ENCODE results near the gene SRGAP3. TPM values are rescaled to one million over a fixed set of nuclear protein-coding genes. Genes with fewer than 3 reads are reported as not detected.

SRGAP3 gene
- total and polyA plus RNA-seq, 7 donors, result 0.69 to 7.7 (median 5.8) TPM

GRCh38 chr3:9276761-9277370 lies 27.4 kb upstream of the SRGAP3 start:
- WGBS, 2 donors, result 89 to 92% methylated on average over 6 of the region's 6 CpGs
- H3K4me1 ChIP-seq, result peaks cover 0 to 5% (median 0%) of the 10 kb centered on the region in 4 donors
- TF ChIP-seq POLR2AphosphoS5 (IDR thresholded peaks at IDR 0.05), result no peak
- TF ChIP-seq, protein P1, sequence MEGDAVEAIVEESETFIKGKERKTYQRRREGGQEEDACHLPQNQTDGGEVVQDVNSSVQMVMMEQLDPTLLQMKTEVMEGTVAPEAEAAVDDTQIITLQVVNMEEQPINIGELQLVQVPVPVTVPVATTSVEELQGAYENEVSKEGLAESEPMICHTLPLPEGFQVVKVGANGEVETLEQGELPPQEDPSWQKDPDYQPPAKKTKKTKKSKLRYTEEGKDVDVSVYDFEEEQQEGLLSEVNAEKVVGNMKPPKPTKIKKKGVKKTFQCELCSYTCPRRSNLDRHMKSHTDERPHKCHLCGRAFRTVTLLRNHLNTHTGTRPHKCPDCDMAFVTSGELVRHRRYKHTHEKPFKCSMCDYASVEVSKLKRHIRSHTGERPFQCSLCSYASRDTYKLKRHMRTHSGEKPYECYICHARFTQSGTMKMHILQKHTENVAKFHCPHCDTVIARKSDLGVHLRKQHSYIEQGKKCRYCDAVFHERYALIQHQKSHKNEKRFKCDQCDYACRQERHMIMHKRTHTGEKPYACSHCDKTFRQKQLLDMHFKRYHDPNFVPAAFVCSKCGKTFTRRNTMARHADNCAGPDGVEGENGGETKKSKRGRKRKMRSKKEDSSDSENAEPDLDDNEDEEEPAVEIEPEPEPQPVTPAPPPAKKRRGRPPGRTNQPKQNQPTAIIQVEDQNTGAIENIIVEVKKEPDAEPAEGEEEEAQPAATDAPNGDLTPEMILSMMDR (IDR thresholded peaks at IDR 0.05), result no peak
- TF ChIP-seq EP300 (IDR thresholded peaks at IDR 0.05), result no peak
- intact Hi-C loops (cut with DNase I), result no loop called here
- H3K36me3 ChIP-seq, result no peaks in the 10 kb centered on the region
- DNase-seq, result no peak
- no peak overlapping the region for H3K4me3 ChIP-seq
- no peak overlapping the region for H3K27ac ChIP-seq
- H3K27me3 ChIP-seq, result no peaks in the 10 kb centered on the region
- no peaks in the 10 kb centered on the region for H3K9me3 ChIP-seq

GRCh38 chr3:9271903-9272302 lies 22.5 kb upstream of the SRGAP3 start:
- no peaks in the 10 kb centered on the region for H3K36me3 ChIP-seq
- TF ChIP-seq EP300 (IDR thresholded peaks at IDR 0.05) (no peak), POLR2A (IDR thresholded peaks at IDR 0.05) (no peak), POLR2AphosphoS5 (IDR thresholded peaks at IDR 0.05) (no peak)
- TF ChIP-seq, protein P1 (IDR thresholded peaks at IDR 0.05), result no peak
- intact Hi-C loops (cut with DNase I), result no loop called here
- WGBS, 2 donors, result 66 to 80% methylated on average over 6 of the region's 6 CpGs
- no peaks in the 10 kb centered on the region for H3K4me1 ChIP-seq
- no peaks in the 10 kb centered on the region for H3K27me3 ChIP-seq
- DNase-seq, result no peak
- no peaks in the 10 kb centered on the region for H3K9me3 ChIP-seq
- no peak overlapping the region for H3K27ac ChIP-seq
- H3K4me3 ChIP-seq, result no peak overlapping the region

DNA sequence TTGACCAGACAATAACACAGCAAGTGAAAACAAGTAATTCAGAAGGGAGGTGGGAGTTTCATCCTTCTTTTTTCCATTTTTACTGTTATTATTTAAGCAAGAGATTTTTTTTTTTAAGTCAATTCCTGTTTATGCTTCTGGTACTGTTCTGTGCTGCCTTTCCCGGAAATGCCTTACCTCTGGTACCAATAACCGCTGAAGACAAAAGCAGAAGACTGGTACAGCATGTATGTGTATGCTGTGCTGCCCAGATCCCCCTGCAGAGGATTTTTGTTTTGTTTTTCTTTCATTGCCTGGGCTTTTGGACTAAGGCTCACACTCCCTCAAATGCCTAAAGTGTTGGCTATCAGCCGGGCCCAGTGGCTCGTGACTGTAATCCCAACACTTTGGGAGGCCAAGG lies 21.3 kb upstream of the SRGAP3 start:
- Histone ChIP-seq H3K27me3 (no peaks in the 10 kb centered on the region), H3K27ac (no peak overlapping the region), H3K9me3 (no peaks in the 10 kb centered on the region), H3K4me3 (no peak overlapping the region), H3K4me1 (no peaks in the 10 kb centered on the region), H3K36me3 (no peaks in the 10 kb centered on the region)
- no peak for DNase-seq
- intact Hi-C loops (cut with DNase I), result no loop called here
- TF ChIP-seq, protein P1 (IDR thresholded peaks at IDR 0.05), result no peak
- no peak for TF ChIP-seq POLR2AphosphoS5 (IDR thresholded peaks at IDR 0.05)
- no peak for TF ChIP-seq EP300 (IDR thresholded peaks at IDR 0.05)
- TF ChIP-seq POLR2A (IDR thresholded peaks at IDR 0.05), result no peak
- 90% methylated on average over 4 of the region's 4 CpGs for whole genome bisulfite sequencing, 2 donors

DNA sequence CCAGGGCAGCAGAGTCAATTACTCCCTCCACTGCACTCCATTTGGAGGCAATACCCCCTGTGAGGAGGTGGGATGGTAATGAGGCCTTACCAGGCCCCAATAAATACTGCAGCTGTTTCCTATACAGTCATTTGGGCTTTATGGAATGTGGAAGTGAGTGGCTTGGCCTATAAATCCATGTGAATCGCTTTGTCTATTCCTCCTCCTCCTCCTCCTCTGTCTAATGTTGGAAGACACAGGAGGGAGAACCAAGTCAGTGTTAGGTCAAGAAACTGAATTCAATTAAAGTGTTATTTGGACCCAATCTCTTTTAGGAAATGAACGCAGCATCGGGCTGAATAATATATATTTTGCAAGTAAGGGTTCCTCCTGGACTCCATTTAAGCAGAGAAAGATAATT lies 17.3 kb upstream of the SRGAP3 start:
- no peak overlapping the region for H3K27ac ChIP-seq
- H3K9me3 ChIP-seq, result no peaks in the 10 kb centered on the region
- TF ChIP-seq, protein P1 (IDR thresholded peaks at IDR 0.05), result no peak
- H3K27me3 ChIP-seq, result no peaks in the 10 kb centered on the region
- 91 to 98% methylated on average over 3 of the region's 3 CpGs for WGBS, 2 donors
- DNase-seq, result no peak
- intact Hi-C loops (cut with DNase I), result no loop called here
- H3K36me3 ChIP-seq, result no peaks in the 10 kb centered on the region
- no peak overlapping the region for H3K4me3 ChIP-seq
- H3K4me1 ChIP-seq, result no peaks in the 10 kb centered on the region

GRCh38 chr3:9260305-9260704 lies 10.9 kb upstream of the SRGAP3 start:
- peaks cover 0 to 3% (median 0%) of the 10 kb centered on the region in 4 donors for H3K9me3 ChIP-seq
- no peak overlapping the region for H3K4me3 ChIP-seq
- H3K27me3 ChIP-seq, result no peaks in the 10 kb centered on the region
- no peaks in the 10 kb centered on the region for H3K36me3 ChIP-seq
- no peak overlapping the region for H3K27ac ChIP-seq
- WGBS, 2 donors, result 90 to 92% methylated on average over 12 of the region's 12 CpGs
- H3K4me1 ChIP-seq, result no peaks in the 10 kb centered on the region
- intact Hi-C loops (cut with DNase I), result no loop called here
- no peak for TF ChIP-seq EP300 (IDR thresholded peaks at IDR 0.05)
- TF ChIP-seq, protein P1 (IDR thresholded peaks at IDR 0.05), result no peak
- no peak for TF ChIP-seq POLR2AphosphoS5 (IDR thresholded peaks at IDR 0.05)
- no peak for TF ChIP-seq POLR2A (IDR thresholded peaks at IDR 0.05)
- DNase-seq, result no peak
